GM13976 (cell line): ENCODE data around the gene CASS4.

Source experiments
- DNase-seq: peaks from one replicate; pipeline ENCODE4 v3.0.0; 2012; ENCODE audit warnings: low spot score
- CTCF ChIP-seq: IDR thresholded peaks from 2 replicates; pipeline ENCODE4 v1.5.1; 2012; ENCODE audit warnings: borderline replicate concordance, mild to moderate bottlenecking; ENCODE audit not compliant: insufficient read depth; ENCODE audit errors: extremely low read depth, missing control alignments, control extremely low read depth
- in situ Hi-C: fragments of 300-500 bp; cut with MboI; formaldehyde crosslinking; loops from one replicate; pipeline ENCODE4 v1.12.0; 2022; ENCODE audit warnings: low sequenced_read_pairs, mixed read lengths, inconsistent platforms; ENCODE audit not compliant: unreplicated experiment

CASS4 gene

GRCh38 chr20:56422076-56422823, 10.2 kb downstream of the CASS4 start:
- no peak for TF ChIP-seq CTCF
- in situ Hi-C loops: no loop called here
- DNase-seq: no peak

GRCh38 chr20:56422824-56423189, 10.7 kb downstream of the CASS4 start:
- no peak for TF ChIP-seq CTCF
- DNase-seq: no peak
- in situ Hi-C loops: no loop called here

GRCh38 chr20:56423211-56423610, 11.2 kb downstream of the CASS4 start:
- no peak for DNase-seq
- in situ Hi-C loops: no loop called here
- no peak for TF ChIP-seq CTCF

GRCh38 chr20:56423886-56424285, 11.8 kb downstream of the CASS4 start:
- in situ Hi-C loops: no loop called here
- no peak for TF ChIP-seq CTCF
- DNase-seq: no peak

GRCh38 chr20:56424931-56425330, 12.9 kb downstream of the CASS4 start:
- in situ Hi-C loops: no loop called here
- no peak for DNase-seq
- no peak for TF ChIP-seq CTCF

DNA sequence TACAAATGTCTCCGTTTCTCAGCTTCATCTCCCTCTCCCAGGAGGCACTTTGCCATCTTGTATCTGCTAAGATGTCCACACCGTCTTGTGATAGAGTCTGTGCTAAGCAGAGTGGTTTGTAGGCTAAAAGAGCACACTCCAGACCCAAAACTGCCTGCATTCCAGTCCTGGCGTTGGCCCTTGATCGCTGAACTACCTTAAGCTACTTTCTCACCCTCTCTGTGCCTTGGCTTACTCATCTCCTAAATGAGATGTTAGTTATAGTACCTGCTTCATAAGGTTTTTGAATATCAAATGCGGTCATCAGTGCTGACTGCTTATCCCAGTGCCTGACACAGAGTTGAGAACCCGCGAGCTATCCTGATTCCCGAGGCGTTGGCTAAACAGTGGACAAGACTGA, 14.0 kb downstream of the CASS4 start:
- no peak for TF ChIP-seq CTCF
- no peak for DNase-seq
- in situ Hi-C loops: no loop called here
